Left colon (tissue), 2 donors: ENCODE data around the gene OGA. TPM values are rescaled to one million over a fixed set of nuclear protein-coding genes. Genes with fewer than 3 reads are reported as not detected.

ENCODE experiments used
- ATAC-seq: fragments of 200-7000 bp; cut with Tn5 transposase; one replicate; pipeline ENCODE4 v1.9.1; 2020; ENCODE audit warnings: mild to moderate bottlenecking, moderate library complexity
- DNase-seq, 2 donors: peaks; one replicate each; pipeline ENCODE4 v3.0.0-alpha.2; 2020
- intact Hi-C, 2 donors: fragments of 100-400 bp; cut with DNase I in 1 of 2; cut with micrococcal nuclease in 1 of 2; formaldehyde crosslinking; loops; one replicate each; pipeline versions ENCODE4 v1.11.2 to v1.14.0; 2022; cut with DNase I, micrococcal nuclease
- long read RNA-seq: library from polyadenylated mRNA; unstranded; transcript quantifications from one replicate; pipeline ENCODE4 v2.0.0, GENCODE V29; 2021
- total RNA-seq, 2 donors: library from RNA; stranded (reverse); fragmentation: NEBNext Ultra II Directional; extraction: Animal tissue kit (Norgen Biotek cat#: 25700); gene quantifications; one replicate each; pipeline ENCODE4 v1.2.1, GENCODE V29; 2021
- donor health status: DM: no; HTN: no; CAD: no.
- donor health status: DM: yes; HTN: yes; CAD: no.

The OGA gene
- total RNA-seq, result 10 to 100 TPM; 81.9 to 83.3 TPM
- long read RNA-seq, full-length matches to known transcripts, result 3 of 29 reads
- long read RNA-seq, partial matches to known transcripts, result 18 of 29 reads
- long read RNA-seq, other reads (novel, unspliced or antisense), result 8 of 29 reads

DNA sequence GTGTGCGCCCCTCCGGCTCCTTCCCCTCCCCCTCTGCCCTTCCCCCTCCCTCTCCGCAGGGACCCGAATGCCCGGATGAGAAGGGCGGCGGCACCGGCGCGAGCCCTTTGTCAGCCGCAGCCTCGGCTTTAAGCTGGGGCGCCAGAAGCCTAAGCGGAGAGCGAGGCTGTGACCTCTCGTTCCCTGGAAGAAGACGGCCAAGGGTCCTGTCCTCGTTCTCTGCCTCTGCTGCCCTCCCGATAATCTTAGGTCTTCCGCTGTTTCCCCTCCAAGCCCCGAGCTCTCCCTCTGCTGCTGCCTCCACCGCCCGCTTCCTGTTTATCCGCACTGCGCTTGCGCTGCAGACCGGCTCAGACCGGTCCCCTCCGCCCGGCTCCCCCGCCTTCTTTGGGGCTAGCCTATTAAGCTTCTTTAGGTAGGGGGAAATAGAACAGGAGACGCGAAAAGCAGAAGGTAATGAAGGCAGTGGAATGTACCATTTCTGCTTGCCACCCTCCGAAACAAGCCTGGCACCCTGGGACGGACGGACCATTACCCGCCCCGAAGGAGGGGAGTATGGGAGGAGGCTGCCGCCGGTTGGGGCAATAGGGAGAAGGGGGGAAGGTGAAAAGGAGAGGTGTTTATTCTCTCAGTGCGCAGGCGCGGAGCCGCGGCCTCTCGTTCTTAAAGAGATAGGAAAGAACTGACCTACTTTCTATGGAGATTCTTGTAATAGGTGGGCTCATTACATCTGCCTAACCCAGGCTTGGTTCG, at the start of gene OGA:
OGA (minus strand) TSS at position 326 of the 753 bp plus-strand sequence. CDS start 422 bp downstream, outside the sequence.
- intact Hi-C loops, result no loop called here
- ATAC-seq, result peak; percentile 86
- DNase-seq, result peak; percentile 98 to 99

DNA sequence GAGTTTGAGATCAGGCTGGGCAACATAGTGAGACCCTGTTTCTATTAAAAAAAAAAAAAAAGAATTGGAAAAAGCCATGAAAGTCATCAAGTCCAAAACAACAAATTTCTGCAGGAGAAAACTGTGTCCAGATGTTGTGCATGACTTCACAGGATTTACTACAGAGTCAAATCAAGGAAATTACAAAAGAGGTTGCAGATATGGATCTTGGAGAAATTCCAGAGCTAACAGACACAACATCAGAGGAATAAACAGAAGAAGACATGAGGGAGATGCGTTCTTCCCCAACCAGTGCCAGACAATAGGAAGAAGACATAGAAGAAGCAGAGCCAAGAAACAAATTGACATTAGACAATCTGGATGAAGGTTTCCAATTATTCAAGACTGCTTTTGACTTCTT, 49.7 kb upstream of the OGA start:
- DNase-seq, result no peak
- intact Hi-C loops, result no loop called here
- no peak for ATAC-seq

DNA sequence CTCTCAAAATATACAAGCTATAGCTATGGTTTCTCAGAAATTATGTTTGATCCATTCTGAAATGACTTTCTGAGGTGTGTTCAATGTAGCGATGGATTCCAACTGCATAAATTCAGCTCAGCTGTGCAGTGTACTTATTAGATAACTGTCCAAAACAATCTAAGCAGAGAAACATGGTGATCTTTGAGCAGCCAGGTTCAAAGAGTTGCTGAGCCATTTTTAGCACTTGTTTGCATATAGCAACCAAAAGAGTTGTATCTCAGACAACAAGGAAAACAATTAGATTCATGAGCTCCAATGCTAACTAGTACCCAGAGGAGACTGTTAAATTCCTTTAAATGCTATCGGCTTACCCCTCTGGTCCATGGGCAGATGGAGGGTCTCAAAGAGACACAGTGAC, 41.3 kb upstream of the OGA start:
- intact Hi-C loops, result no loop called here
- ATAC-seq (no peak), DNase-seq (no peak)

DNA sequence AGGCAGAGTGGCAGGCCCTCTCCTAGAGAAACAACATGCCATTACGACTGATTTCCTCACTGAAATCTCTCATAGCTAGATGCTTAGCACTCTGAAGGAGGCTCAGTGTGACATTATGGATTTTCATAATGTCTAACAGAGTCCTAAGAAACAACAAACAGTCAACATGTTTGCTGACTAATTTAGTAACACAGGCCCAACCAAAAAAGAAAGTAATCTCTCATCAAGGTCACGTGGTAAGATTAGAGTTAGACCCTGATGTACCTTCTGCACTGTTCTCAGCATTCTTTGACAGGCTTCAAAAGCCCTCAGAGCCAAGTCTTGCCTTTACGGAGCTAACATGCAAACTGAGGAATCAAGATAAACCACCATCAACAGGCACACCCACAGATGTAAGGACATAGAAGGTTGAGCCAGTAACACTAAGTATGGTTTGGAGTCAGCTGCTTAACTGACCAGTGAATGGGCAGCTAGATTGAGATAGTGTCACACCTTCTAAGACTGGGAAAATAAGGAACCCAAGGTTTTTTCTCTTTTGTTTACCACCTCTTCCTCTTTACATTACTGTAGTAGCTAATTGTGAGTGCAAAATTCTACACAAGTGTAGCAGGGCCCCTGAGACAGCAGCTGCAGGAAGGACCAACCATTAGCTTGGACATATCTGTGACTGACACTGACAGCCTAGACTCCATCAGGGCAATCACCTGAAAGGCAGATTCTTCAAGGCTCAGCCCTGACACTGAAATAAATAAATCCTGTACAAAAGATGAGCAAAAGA, 40.7 kb upstream of the OGA start:
- intact Hi-C loops, result no loop called here
- ATAC-seq, result no peak

DNA sequence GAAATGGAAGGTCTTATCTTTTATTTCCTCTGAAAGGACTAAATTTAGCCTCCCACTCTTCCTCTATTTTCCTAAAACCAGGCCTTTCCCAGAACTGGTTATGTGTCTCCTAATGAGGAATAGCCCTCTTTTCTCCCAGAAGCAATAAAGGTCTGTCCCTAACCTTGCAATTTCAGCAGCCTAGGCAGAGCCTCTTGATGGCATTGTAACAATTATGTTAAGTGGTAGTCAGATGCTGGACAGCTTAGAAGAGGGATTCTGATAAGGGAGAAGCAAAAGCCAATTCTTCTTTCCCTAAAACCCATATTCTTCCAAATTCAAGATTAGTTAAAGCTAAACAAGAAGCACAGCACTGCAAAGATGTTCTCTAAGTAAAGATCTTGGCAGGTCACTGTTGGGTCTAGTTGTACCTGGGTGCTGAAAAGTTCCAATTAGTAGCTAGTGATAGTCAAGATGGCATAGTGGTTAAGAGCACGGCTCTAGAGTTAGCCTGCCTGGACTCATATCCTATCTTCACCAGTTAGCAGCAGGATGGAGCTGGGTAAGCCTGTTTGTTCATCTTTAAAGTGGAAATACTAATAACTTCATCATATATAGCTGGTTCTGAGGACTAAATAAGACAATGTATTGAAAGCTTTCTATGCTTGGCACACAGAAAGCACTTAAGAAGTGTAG, 39.7 kb upstream of the OGA start:
- ATAC-seq (no peak), DNase-seq (no peak)
- intact Hi-C loops, result no loop called here

More for the DNA sequence above, 40.7 kb upstream of the OGA start:
- no peak for DNase-seq

DNA sequence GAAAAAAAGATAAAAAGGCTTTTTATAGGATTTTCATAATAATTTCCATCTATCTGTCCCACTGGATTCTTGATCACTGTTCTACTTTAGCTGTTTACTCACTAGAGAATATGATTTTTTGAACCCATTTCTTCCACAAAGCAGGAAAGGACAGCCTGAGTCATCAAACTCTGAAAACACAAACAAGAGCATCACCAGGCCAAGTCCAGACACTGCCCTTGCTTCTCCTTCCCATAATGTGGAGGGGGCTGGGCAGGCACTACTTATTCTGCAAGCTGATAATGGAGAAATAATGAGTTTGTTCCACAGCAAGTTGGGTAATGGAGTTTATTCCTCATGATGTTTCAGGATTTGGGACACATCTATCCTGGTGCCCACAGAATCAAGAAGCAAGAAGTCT, 38.4 kb upstream of the OGA start:
- DNase-seq (no peak), ATAC-seq (no peak)
- intact Hi-C loops, result no loop called here

DNA sequence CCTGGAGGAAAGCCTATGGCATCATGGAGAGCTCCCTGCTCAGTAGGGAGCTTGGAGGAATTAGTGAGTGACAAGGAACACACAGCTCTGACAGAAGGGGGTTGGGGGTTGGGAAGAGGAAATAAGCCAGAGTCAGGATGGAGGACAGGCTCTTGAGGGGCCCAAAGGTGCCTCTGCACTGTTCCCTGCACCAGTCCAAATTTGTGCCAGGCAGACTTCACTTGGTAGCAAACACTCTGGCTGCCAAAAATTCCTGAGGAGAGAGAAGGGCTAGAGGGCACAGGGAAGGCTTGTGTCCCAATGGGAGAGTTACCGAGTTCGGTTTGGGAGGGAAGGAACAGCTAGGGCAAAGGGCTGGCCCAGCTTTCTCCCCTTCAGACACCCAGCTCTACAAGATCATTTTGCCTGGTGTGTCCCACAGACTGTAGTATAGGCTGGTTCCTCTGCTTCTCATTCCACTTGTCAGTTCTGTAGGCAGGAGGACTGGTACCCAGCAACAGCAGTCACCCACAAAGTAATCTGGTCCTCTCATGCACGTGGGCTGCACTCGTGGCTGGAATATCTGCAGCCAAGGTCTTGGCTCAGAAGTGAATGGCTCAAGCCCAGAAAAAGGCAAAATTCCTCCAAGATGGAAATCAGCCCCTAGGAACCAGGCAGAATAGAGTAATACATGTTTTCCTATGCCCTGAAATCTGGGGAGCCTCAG, 33.3 kb upstream of the OGA start:
- intact Hi-C loops, result no loop called here
- ATAC-seq, result no peak
- no peak for DNase-seq

DNA sequence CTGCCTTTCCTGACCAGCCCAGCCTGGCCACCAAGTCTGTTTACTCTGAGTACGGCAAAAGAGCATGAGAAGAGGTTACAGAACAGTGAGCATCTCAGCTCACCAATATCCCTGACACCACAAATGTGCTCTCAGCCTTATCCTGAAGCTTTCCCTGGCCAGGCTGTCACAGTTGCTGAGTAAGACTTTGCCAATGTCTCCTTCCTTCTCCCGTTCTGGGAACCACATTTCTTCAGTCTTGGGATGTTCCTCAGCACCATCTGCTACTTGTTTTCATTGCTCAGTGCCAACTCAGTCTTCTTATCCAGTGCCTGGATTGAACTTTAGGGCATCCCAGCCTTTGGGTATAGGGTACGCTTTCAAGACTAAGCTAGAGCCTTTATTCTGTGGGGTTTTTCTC, 32.5 kb upstream of the OGA start:
- intact Hi-C loops, result no loop called here
- ATAC-seq (no peak), DNase-seq (no peak)

DNA sequence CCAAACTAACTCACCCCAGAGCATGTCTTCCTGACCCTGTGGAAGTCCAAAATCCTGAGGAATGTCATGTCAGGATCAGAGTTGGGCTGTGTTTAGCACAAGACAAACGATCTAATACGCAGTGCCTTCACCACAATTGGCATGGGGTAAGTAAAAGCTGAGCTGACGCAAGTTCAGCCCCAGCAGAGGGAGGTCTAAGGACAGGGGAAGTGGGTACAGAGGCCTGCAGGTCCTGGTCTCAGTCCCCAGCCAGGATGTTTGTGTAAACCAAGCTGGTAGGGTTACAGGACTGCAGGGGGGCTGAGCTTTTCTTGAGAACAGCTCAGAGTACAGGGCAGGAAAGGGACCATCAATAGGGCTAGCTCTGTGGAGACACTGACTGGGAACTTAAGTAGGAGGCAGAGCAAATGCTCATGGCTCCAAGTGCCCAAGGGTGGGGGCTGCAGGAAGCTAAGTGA, 30.7 kb upstream of the OGA start:
- DNase-seq (no peak), ATAC-seq (no peak)
- intact Hi-C loops, result loop anchor here in 1 of 2 donors (10.0 kb wide), 1 partner anchor 156 kb away; no protein-coding TSS in a partner anchor

DNA sequence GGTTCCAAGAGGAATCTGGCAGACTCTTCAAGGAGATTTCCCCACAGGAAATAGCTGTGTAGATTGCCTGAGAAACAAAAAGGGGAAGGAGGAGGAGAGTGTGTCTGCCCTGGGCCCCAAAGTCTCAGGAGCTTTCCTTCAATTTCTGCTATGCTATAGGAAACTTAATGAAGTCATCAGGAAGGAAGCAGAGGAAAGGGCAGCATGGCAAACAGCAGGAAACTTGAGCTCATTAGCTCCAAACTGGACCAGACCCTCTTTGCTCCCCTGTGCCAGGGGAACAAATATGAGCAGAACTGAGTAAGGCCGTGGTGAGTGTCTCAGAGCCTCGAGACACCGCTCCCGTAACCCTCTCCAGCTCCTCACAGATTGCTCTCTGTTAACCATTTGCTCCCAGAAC, 30.2 kb upstream of the OGA start:
- no peak for DNase-seq
- ATAC-seq, result no peak
- intact Hi-C loops, result loop anchor here in 1 of 2 donors (10.0 kb wide), 1 partner anchor 156 kb away; no protein-coding TSS in a partner anchor

DNA sequence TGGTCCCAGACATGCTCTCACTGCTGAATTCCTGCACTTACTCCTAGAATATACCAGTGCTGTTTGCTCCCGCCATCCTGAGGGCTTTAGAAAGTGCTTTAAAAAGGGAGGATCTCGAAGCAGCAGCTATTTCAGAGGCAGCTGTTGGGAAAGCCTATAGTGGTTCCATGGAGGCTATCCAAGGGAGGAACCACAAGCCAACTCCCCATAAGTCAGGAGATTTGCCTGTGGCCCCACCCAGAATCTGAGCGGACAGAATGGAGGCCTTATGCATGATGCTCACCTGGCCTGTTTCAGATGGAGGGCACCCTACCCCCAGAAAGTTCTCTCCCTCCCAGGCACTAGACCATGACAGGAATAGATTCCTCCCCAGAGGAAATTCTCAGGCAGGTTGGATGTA, 27.6 kb upstream of the OGA start:
- intact Hi-C loops, result loop anchor here in 1 of 2 donors (10.0 kb wide), 1 partner anchor 159 kb away; no protein-coding TSS in a partner anchor
- ATAC-seq (no peak), DNase-seq (no peak)

DNA sequence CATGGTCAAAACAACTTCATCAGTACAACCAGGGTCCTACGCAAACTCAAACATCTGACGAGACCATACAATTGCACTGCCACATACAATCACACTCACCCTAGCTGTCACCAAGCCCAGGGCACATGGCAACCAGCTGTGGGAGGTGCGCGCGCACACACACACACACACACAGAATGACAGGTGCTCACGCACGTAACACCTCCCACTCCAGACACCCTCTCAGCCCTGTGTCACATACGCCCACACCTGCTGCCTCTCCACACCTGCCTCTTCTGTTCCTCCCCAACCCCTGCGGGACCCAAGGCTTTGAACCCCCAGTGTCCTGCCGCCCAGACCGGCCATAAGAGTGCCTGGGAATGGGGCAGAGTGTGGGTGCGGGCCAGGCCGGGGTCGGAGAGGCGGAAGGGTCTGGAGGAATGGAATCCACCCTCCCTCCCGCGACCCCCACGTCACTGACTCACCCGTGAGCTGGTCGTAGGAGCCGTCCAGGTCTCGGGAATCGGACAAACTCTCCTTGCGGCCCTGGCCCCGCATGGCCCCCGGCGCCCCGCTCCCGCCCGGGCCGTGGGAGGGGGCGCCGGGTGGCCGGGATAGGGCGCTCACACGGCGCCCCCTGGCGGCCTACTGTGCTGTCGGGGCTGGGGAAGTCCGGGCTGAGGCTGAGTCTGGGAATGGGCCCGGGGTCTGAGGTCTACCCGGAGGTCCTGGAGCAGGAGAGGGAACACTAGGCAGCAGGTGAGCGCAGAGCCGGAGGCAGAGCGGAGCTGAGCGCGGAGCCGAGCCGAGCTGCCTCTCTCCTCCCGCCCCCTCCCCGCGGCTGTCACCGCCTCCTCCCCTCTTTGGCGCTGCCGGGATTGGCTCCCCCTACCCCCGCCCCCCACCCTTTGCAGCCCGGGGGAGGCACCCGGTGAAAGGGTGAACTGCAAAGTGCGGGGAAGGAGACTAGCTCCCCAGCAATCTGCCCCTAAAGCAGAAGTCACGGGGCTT, 25.1 kb upstream of the OGA start, which contains the start of gene KCNIP2:
KCNIP2 (minus strand) TSS at position 769 of the 990 bp plus-strand sequence; CDS start at position 537, 232 bp downstream.
- DNase-seq (peak in 1 of 2 donors; percentile 30), ATAC-seq (no peak)
- intact Hi-C loops, result loop anchor here in 1 of 2 donors (10.0 kb wide), 1 partner anchor 161 kb away; no protein-coding TSS in a partner anchor

DNA sequence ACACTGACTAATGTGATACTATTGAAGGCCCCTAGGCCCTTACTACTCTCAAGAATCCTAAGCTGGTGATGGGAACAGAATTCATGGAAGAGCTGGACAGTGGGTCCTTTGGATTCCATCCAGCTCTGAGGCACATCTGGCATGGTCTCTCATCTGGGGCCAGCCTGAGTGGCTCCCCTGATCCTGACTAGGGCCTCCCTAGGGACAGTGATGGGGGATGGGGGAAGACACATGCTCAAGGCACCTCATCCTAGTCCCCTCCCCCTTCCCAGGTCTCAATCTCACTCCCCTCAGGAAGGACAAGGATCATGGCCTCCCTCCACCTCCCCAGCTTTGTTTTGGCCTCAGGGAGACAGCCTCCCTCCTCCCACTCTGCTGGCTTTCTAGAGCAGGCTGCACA, 23.6 kb upstream of the OGA start:
- ATAC-seq (no peak), DNase-seq (no peak)
- intact Hi-C loops, result loop anchor here in 1 of 2 donors (10.0 kb wide), 1 partner anchor 163 kb away; no protein-coding TSS in a partner anchor

DNA sequence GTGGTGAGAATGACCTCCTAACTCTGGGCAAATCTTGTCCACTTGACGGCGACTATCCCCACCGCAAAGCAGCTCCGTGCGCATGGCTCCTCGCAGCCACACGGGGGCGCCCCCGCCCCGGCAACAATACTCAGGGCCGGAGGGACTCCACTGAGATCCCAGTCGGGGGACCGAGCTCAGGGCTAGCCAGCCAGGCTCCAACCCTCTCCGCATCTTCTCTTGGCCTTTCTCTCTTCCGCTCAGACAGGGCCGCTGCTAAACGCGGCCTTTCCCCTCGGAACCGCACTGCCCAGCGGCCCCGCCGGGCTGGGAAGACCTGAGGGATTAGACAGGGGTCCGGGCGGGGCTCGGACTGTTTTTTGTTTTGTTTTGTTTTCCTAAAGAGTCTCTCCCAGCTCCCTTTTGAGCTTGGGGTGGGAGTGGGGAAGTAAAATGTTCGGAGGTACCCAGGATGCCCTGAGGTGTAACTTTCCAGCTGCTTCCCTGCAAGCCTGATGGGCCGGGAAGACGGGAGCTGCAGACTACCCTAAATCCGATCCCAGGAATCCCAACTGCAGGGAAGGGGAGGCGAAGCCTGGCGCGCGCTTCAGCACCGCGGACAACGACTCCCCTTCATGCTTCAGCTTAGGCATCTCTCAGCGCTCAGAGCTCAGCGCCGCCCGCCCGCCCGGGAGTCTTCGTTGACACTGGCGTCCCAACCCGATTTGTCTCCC, 22.7 kb upstream of the OGA start:
- peak; percentile 65 to 77 for DNase-seq
- intact Hi-C loops, result loop anchor here in 1 of 2 donors (10.0 kb wide), 1 partner anchor 164 kb away; no protein-coding TSS in a partner anchor
- peak; percentile 85 for ATAC-seq

DNA sequence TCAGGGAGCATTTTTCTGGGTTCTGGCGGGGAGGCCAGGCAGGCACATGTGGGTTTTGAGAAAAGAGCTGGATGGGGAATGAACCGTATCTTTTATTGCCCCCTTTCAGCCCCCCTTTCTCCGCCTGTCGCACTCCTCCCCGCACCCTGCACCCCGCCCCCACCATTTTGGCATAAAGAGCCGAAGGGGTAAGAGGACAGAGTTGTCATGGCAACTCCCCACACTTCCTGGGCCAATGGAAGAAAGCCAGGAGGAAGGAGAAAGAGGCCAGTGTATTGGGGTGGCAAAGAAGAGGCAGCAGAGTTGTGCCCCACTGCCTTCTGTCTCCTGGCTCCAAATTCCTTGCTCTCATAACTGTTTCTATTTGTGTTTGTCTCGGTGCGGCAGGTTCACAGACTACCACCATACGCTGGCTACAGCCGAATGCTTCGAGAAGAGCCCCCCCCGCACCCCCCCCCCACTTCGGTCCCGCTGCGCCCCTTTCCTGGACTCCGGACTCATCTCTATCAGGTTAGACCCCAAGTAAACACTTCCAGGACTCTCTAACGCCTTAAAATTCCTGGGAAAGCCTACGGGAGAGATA, 21.9 kb upstream of the OGA start:
- intact Hi-C loops, result loop anchor here in 1 of 2 donors (10.0 kb wide), 1 partner anchor 165 kb away; no protein-coding TSS in a partner anchor
- ATAC-seq, result peak; percentile 3

More for the DNA sequence above, 21.9 kb upstream of the OGA start:
- DNase-seq, result peak in 1 of 2 donors; percentile 30
